WTC11 (cell line): ENCODE data around the gene P3H3. TPM values are rescaled to one million over a fixed set of nuclear protein-coding genes. Genes with fewer than 3 reads are reported as not detected.

Experiments
- ATAC-seq: fragments of 200-7000 bp; cut with Tn5 transposase; 2 replicates; pipeline ENCODE4 v1.10.0; 2021; ENCODE audit warnings: mild to moderate bottlenecking, moderate library complexity
- CTCF ChIA-PET: fragments of 300-600 bp; sonication (Branson Sonifier 250); formaldehyde crosslinking; loops from one replicate; lab custom pipeline; 2021; ENCODE audit warnings: antibody characterized with exemption; lab: Charles Lee
- POLR2A ChIA-PET: fragments of 350-600 bp; sonication (Branson Sonifier 250); formaldehyde crosslinking; loops from one replicate; lab custom pipeline; 2021; ENCODE audit warnings: antibody characterized with exemption; lab: Charles Lee
- DNase-seq: peaks from one replicate; pipeline ENCODE4 v3.0.0; 2021; ENCODE audit warnings: low spot score
- H3K27ac Mint-ChIP-seq: 2 replicates; pipeline ENCODE4 v1.8.0; 2021; ENCODE audit warnings: mixed read lengths
- H3K27me3 Mint-ChIP-seq: 2 replicates; pipeline ENCODE4 v1.8.0; 2021; ENCODE audit warnings: low read depth, mild to moderate bottlenecking, moderate library complexity, mixed read lengths
- H3K36me3 Mint-ChIP-seq: 2 replicates; pipeline ENCODE4 v1.8.0; 2021; ENCODE audit warnings: mixed read lengths
- H3K4me1 Mint-ChIP-seq: 2 replicates; pipeline ENCODE4 v1.8.0; 2022; ENCODE audit warnings: mixed read lengths
- H3K4me3 Mint-ChIP-seq: 2 replicates; pipeline ENCODE4 v1.8.0; 2021; ENCODE audit warnings: mild to moderate bottlenecking, moderate library complexity, mixed read lengths
- H3K9me3 Mint-ChIP-seq: 2 replicates; pipeline ENCODE4 v1.8.0; 2021; ENCODE audit warnings: mixed read lengths
- ATF1 ChIP-seq: sonication (generic); formaldehyde crosslinking; IDR thresholded peaks from 2 replicates; pipeline ENCODE4 v1.8.1; 2023; ENCODE audit warnings: mild to moderate bottlenecking, moderate library complexity, missing genetic modification reagents
- CTCF ChIP-seq: fragments of 200-600 bp; IDR thresholded peaks from 2 replicates; pipeline ENCODE4 v1.8.0; 2022; ENCODE audit warnings: antibody characterized with exemption
- ELF4 ChIP-seq: sonication (generic); formaldehyde crosslinking; IDR thresholded peaks from 2 replicates; pipeline ENCODE4 v1.8.1; 2022; ENCODE audit warnings: low read depth, mild to moderate bottlenecking, moderate library complexity, missing genetic modification reagents
- FOXJ3 ChIP-seq: sonication (generic); formaldehyde crosslinking; IDR thresholded peaks from 2 replicates; pipeline ENCODE4 v1.9.0; 2021; ENCODE audit warnings: missing genetic modification reagents, mild to moderate bottlenecking, borderline replicate concordance
- GRHL2 ChIP-seq: fragments of 250-450 bp; sonication (Bioruptor Pico); IDR thresholded peaks from 2 replicates; pipeline ENCODE4 v1.8.0; 2022; ENCODE audit warnings: mild to moderate bottlenecking, moderate library complexity; ENCODE audit not compliant: insufficient replicate concordance, severe bottlenecking
- GTF2I ChIP-seq: fragments of 250-450 bp; sonication (Bioruptor Pico); conservative IDR thresholded peaks from 2 replicates; pipeline ENCODE4 v1.4.0; 2021; ENCODE audit warnings: mild to moderate bottlenecking
- HMGA2 ChIP-seq: fragments of 250-450 bp; sonication (Bioruptor Pico); IDR thresholded peaks from 2 replicates; pipeline ENCODE4 v1.4.0; 2021; ENCODE audit warnings: mild to moderate bottlenecking, moderate library complexity
- JAZF1 ChIP-seq: fragments of 250-450 bp; sonication (Bioruptor Pico); IDR thresholded peaks from 2 replicates; pipeline ENCODE4 v1.9.0; 2021; ENCODE audit warnings: moderate library complexity, mild to moderate bottlenecking, inconsistent platforms
- JUN ChIP-seq: sonication (generic); formaldehyde crosslinking; IDR thresholded peaks from 2 replicates; pipeline ENCODE4 v1.8.0; 2023; ENCODE audit warnings: mild to moderate bottlenecking, missing genetic modification reagents
- KAT7 ChIP-seq: sonication (generic); formaldehyde crosslinking; IDR thresholded peaks from 2 replicates; pipeline ENCODE4 v1.8.1; 2023; ENCODE audit warnings: missing genetic modification reagents, mild to moderate bottlenecking, borderline replicate concordance
- MLX ChIP-seq: sonication (generic); formaldehyde crosslinking; IDR thresholded peaks from 2 replicates; pipeline ENCODE4 v1.8.1; 2023; ENCODE audit warnings: mild to moderate bottlenecking, missing genetic modification reagents, moderate library complexity
- MYBL2 ChIP-seq: sonication (generic); formaldehyde crosslinking; IDR thresholded peaks from 2 replicates; pipeline ENCODE4 v1.8.1; 2023; ENCODE audit warnings: mild to moderate bottlenecking, moderate library complexity, missing genetic modification reagents
- NR1H2 ChIP-seq: sonication (generic); formaldehyde crosslinking; IDR thresholded peaks from 2 replicates; pipeline ENCODE4 v1.9.0; 2021; ENCODE audit warnings: mild to moderate bottlenecking, moderate library complexity, missing genetic modification reagents
- NR3C1 ChIP-seq: sonication (generic); formaldehyde crosslinking; conservative IDR thresholded peaks from 2 replicates; pipeline ENCODE4 v1.8.1; 2023; ENCODE audit warnings: low read depth, mild to moderate bottlenecking, missing genetic modification reagents
- OVOL2 ChIP-seq: fragments of 250-450 bp; sonication (Bioruptor Pico); IDR thresholded peaks from 2 replicates; pipeline ENCODE4 v1.9.0; 2021; ENCODE audit warnings: mild to moderate bottlenecking, borderline replicate concordance
- PREB ChIP-seq: sonication (generic); formaldehyde crosslinking; IDR thresholded peaks from 2 replicates; pipeline ENCODE4 v1.8.1; 2022; ENCODE audit warnings: mild to moderate bottlenecking, missing genetic modification reagents, moderate library complexity, borderline replicate concordance
- SMAD4 ChIP-seq: sonication (generic); formaldehyde crosslinking; IDR thresholded peaks from 2 replicates; pipeline ENCODE4 v1.8.0; 2022; ENCODE audit warnings: mild to moderate bottlenecking, missing genetic modification reagents
- SOX15 ChIP-seq: fragments of 250-450 bp; sonication (Bioruptor Pico); IDR thresholded peaks from 2 replicates; pipeline ENCODE4 v1.9.0; 2021; ENCODE audit warnings: mild to moderate bottlenecking
- SP1 ChIP-seq: sonication (generic); formaldehyde crosslinking; conservative IDR thresholded peaks from 2 replicates; pipeline ENCODE4 v1.8.1; 2022; ENCODE audit warnings: missing genetic modification reagents
- ZBTB21 ChIP-seq: sonication (generic); formaldehyde crosslinking; IDR thresholded peaks from 2 replicates; pipeline ENCODE4 v1.8.1; 2023; ENCODE audit warnings: mild to moderate bottlenecking, missing genetic modification reagents, borderline replicate concordance
- ZBTB43 ChIP-seq: sonication (generic); formaldehyde crosslinking; IDR thresholded peaks from 2 replicates; pipeline ENCODE4 v1.8.1; 2023; ENCODE audit warnings: mild to moderate bottlenecking, missing genetic modification reagents
- ZNF121 ChIP-seq: sonication (generic); formaldehyde crosslinking; IDR thresholded peaks from 2 replicates; pipeline ENCODE4 v1.8.0; 2023; ENCODE audit warnings: missing genetic modification reagents
- ZNF232 ChIP-seq: sonication (generic); formaldehyde crosslinking; IDR thresholded peaks from 2 replicates; pipeline ENCODE4 v1.8.0; 2022; ENCODE audit warnings: mild to moderate bottlenecking, missing genetic modification reagents
- ZNF317 ChIP-seq: sonication (generic); formaldehyde crosslinking; IDR thresholded peaks from 2 replicates; pipeline ENCODE4 v1.8.1; 2023; ENCODE audit warnings: low read depth, mild to moderate bottlenecking, moderate library complexity, missing genetic modification reagents, borderline replicate concordance
- ZNF396 ChIP-seq: fragments of 250-450 bp; sonication (Bioruptor Pico); IDR thresholded peaks from 2 replicates; pipeline ENCODE4 v1.8.0; 2021; ENCODE audit warnings: mild to moderate bottlenecking, moderate library complexity, borderline replicate concordance
- total RNA-seq: library from RNA; stranded (reverse); gene quantifications from 3 replicates; pipeline ENCODE4 v1.2.3, GENCODE V29; 2021
- TF ChIP-seq, protein P1 (sequence below): sonication (generic); formaldehyde crosslinking; IDR thresholded peaks from 2 replicates; pipeline ENCODE4 v1.8.1; 2023; ENCODE audit warnings: mild to moderate bottlenecking, missing genetic modification reagents, moderate library complexity
- TF ChIP-seq, protein P2 (sequence below): sonication (generic); formaldehyde crosslinking; IDR thresholded peaks from 2 replicates; pipeline ENCODE4 v1.8.0; 2022; ENCODE audit warnings: mild to moderate bottlenecking, missing genetic modification reagents
- TF ChIP-seq, protein P3 (sequence below): sonication (generic); formaldehyde crosslinking; IDR thresholded peaks from 2 replicates; pipeline ENCODE4 v1.8.1; 2022; ENCODE audit warnings: missing genetic modification reagents, borderline replicate concordance
- TF ChIP-seq, protein P4 (sequence below): sonication (generic); formaldehyde crosslinking; IDR thresholded peaks from 2 replicates; pipeline ENCODE4 v1.8.0; 2022; ENCODE audit warnings: mild to moderate bottlenecking, missing genetic modification reagents

The P3H3 gene
- total RNA-seq, 1 experiment from 2014 or later = 50.7 TPM

DNA sequence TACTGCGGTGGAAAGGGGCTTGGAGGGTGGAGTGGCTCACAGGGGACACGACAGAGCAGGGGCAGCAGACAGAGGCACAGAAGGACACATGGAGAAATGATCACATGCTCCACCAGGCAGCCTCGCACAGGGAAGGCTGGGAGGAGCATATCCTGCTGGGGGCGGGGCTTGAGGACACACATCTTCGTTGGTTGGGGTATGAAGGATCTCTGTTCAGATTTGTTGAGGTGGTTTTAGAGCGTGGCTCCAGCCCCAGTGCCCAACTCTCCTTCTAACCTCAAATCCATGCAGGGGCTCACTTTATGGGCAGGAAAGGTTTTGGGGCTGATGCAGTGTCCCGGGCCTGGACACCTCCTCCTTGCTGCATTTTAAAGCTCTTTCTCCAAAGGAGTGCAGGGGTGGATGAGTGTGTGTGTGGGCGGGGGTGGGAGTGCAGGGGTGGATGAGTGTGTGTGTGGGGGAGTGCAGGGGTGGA is 733 bp upstream of the P3H3 start:
- ATAC-seq (peak; percentile 50), DNase-seq (peak; percentile 89)
- H3K27ac Mint-ChIP-seq = peak overlapping the region; percentile 35
- H3K27me3 Mint-ChIP-seq = peaks cover 38% of the 10 kb centered on the region
- ChIA-PET POLR2A (interaction anchor here (1.0 to 1.5 kb wide), 3 partner anchors 46 to 75 kb away, joined by 3 to 4 read pairs (median 4); partner anchors contain the start of genes MLF2 and SPSB2), CTCF (interaction anchor here (0.8 to 8.9 kb wide), 8 partner anchors 13 to 207 kb away, joined by 3 to 110 read pairs (median 4); partner anchors contain the start of genes GNB3, LAG3, MLF2 and PTMS)
- H3K9me3 Mint-ChIP-seq = no peaks in the 10 kb centered on the region
- peaks cover 51% of the 10 kb centered on the region for H3K4me1 Mint-ChIP-seq
- no peak for TF ChIP-seq GTF2I (CRISPR knock-in tag)
- TF ChIP-seq, protein P1, sequence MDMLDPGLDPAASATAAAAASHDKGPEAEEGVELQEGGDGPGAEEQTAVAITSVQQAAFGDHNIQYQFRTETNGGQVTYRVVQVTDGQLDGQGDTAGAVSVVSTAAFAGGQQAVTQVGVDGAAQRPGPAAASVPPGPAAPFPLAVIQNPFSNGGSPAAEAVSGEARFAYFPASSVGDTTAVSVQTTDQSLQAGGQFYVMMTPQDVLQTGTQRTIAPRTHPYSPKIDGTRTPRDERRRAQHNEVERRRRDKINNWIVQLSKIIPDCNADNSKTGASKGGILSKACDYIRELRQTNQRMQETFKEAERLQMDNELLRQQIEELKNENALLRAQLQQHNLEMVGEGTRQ = peak; percentile 88
- no peak for TF ChIP-seq FOXJ3 (CRISPR knock-in tag)
- TF ChIP-seq, protein P2, sequence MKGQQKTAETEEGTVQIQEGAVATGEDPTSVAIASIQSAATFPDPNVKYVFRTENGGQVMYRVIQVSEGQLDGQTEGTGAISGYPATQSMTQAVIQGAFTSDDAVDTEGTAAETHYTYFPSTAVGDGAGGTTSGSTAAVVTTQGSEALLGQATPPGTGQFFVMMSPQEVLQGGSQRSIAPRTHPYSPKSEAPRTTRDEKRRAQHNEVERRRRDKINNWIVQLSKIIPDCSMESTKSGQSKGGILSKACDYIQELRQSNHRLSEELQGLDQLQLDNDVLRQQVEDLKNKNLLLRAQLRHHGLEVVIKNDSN = peak; percentile 88
- no peak for TF ChIP-seq SOX15 (CRISPR knock-in tag)
- TF ChIP-seq ELF4 (CRISPR knock-in tag) = no peak
- TF ChIP-seq CTCF = no peak
- no peak for TF ChIP-seq ATF1 (CRISPR knock-in tag)
- no peak for TF ChIP-seq JUN
- 0 out of 2 replicates have a peak, but pooled peaks have one; percentile 32 for TF ChIP-seq ZNF232
- no peak for TF ChIP-seq ZBTB21 (CRISPR knock-in tag)
- no peak for TF ChIP-seq KAT7 (CRISPR knock-in tag)
- TF ChIP-seq MYBL2 (CRISPR knock-in tag) = no peak
- TF ChIP-seq MLX = no peak
- TF ChIP-seq ZNF317 (CRISPR knock-in tag) = no peak
- TF ChIP-seq NR1H2 = no peak
- no peak for TF ChIP-seq SMAD4
- no peak for TF ChIP-seq GRHL2 (CRISPR knock-in tag)
- TF ChIP-seq NR3C1 (CRISPR knock-in tag) = no peak
- TF ChIP-seq, protein P3, sequence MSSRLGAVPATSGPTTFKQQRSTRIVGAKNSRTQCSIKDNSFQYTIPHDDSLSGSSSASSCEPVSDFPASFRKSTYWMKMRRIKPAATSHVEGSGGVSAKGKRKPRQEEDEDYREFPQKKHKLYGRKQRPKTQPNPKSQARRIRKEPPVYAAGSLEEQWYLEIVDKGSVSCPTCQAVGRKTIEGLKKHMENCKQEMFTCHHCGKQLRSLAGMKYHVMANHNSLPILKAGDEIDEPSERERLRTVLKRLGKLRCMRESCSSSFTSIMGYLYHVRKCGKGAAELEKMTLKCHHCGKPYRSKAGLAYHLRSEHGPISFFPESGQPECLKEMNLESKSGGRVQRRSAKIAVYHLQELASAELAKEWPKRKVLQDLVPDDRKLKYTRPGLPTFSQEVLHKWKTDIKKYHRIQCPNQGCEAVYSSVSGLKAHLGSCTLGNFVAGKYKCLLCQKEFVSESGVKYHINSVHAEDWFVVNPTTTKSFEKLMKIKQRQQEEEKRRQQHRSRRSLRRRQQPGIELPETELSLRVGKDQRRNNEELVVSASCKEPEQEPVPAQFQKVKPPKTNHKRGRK (CRISPR knock-in tag) = no peak
- no peak for TF ChIP-seq ZNF121
- TF ChIP-seq ZNF396 (CRISPR knock-in tag) = no peak
- TF ChIP-seq, protein P4, sequence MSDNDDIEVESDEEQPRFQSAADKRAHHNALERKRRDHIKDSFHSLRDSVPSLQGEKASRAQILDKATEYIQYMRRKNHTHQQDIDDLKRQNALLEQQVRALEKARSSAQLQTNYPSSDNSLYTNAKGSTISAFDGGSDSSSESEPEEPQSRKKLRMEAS = peak; percentile 55; the same call in 1 of the 2 replicates
- no peak for TF ChIP-seq HMGA2
- TF ChIP-seq PREB = no peak
- TF ChIP-seq SP1 = peak; percentile 35; the same call in 1 of the 2 replicates
- TF ChIP-seq JAZF1 (CRISPR knock-in tag) = no peak
- no peak for TF ChIP-seq ZBTB43 (CRISPR knock-in tag)
- no peak for TF ChIP-seq OVOL2
- peak overlapping the region; percentile 65 for H3K4me3 Mint-ChIP-seq
- H3K36me3 Mint-ChIP-seq = peaks cover 21% of the 10 kb centered on the region
